Smooth muscle cell (in vitro differentiated cells): ENCODE results near the gene AGK. TPM values are rescaled to one million over a fixed set of nuclear protein-coding genes. Genes with fewer than 3 reads are reported as not detected.
A peak's percentile ranks its signal among the peaks of the same experiment; 100 is the strongest.

Source experiments
- DNase-seq: peaks from one replicate; lab custom pipeline; 2025; ENCODE audit not compliant: unreplicated experiment; lab: John Stamatoyannopoulos, UW
- H2AFZ ChIP-seq: fragments of 200-600 bp; sonication (generic); 2 replicates; pipeline ENCODE4 v1.6.0; 2016; ENCODE audit warnings: antibody characterized with exemption, low read depth, mild to moderate bottlenecking
- H3F3A ChIP-seq: fragments of 200-600 bp; sonication (generic); 2 replicates; pipeline ENCODE4 v1.6.0; 2017; ENCODE audit warnings: antibody characterized with exemption, low read depth
- H3K27ac ChIP-seq: fragments of 200-600 bp; sonication (generic); 2 replicates; pipeline ENCODE4 v1.5.1; 2016; ENCODE audit warnings: low read depth, mild to moderate bottlenecking
- H3K27me3 ChIP-seq: fragments of 200-600 bp; sonication (generic); 2 replicates; pipeline ENCODE4 v1.6.1; 2016; ENCODE audit warnings: low read depth, mild to moderate bottlenecking
- H3K36me3 ChIP-seq: fragments of 200-600 bp; sonication (generic); 2 replicates; pipeline ENCODE4 v1.5.1; 2016; ENCODE audit warnings: low read depth
- H3K4me1 ChIP-seq: fragments of 200-600 bp; sonication (generic); 2 replicates; pipeline ENCODE4 v1.5.1; 2016; ENCODE audit warnings: low read depth
- H3K4me2 ChIP-seq: fragments of 200-600 bp; sonication (generic); 2 replicates; pipeline ENCODE4 v1.6.0; 2016; ENCODE audit warnings: mild to moderate bottlenecking
- H3K4me3 ChIP-seq: fragments of 200-600 bp; sonication (generic); 2 replicates; pipeline ENCODE4 v1.5.1; 2016; ENCODE audit warnings: mild to moderate bottlenecking
- H3K79me2 ChIP-seq: fragments of 200-600 bp; sonication (generic); 2 replicates; pipeline ENCODE4 v1.6.0; 2016; ENCODE audit warnings: low read depth, mild to moderate bottlenecking
- H3K9ac ChIP-seq: fragments of 200-600 bp; sonication (generic); 2 replicates; pipeline ENCODE4 v1.6.0; 2016; ENCODE audit warnings: low read depth
- H3K9me3 ChIP-seq: fragments of 200-600 bp; sonication (generic); replicated peaks from 2 replicates; pipeline ENCODE4 v1.5.1; 2016; ENCODE audit warnings: low read depth
- H4K20me1 ChIP-seq: fragments of 200-600 bp; sonication (generic); 2 replicates; pipeline ENCODE4 v1.6.0; 2016; ENCODE audit warnings: low read depth
- WGBS: methylation state at CpG from one replicate; pipeline ENCODE4 v1.1.7; 2016; ENCODE audit warnings: low lambda C conversion rate; 5-methylcytosine and 5-hydroxymethylcytosine counted together
- polyA plus RNA-seq: library from polyadenylated mRNA; unstranded; fragments of >200 nt; fragmentation: Nextera tagmentation; extraction: Ambion mirVana; gene quantifications from 2 replicates; pipeline ENCODE4 v1.2.1, GENCODE V29; 2016
- total RNA-seq: library from RNA; depleted of rRNA; stranded (reverse); fragments of >200 nt; gene quantifications from 2 replicates; pipeline ENCODE4 v1.2.3, GENCODE V29; 2014
- TF ChIP-seq, protein P1 (sequence below): fragments of 200-600 bp; sonication (generic); IDR thresholded peaks from 2 replicates; pipeline ENCODE4 v1.5.1; 2017; ENCODE audit warnings: borderline replicate concordance, mild to moderate bottlenecking, antibody characterized with exemption; ENCODE audit not compliant: insufficient read depth, poor library complexity, severe bottlenecking

The AGK gene
- total and polyA plus RNA-seq, 2 experiments from 2014 or later, result 22.3 to 32.4 TPM

DNA sequence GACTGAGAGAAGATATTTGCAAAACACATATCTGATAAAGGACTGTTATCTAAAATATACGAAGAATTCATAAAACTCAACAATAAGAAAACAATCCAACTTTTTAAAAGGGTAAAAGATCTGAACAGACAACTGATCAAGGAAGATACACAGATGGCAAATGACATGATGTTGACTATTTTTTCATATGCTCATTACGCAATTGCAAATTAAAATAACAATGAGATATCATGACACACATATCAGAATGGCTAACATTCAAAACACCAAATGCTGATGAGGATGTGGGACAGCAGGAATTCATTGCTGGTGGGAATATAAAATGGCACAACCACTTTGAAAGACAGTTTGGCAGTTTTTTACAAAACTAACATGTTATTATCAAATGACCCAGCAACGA, 141.9 kb downstream of the AGK start:
- peaks cover 10% of the 10 kb centered on the region for H3K79me2 ChIP-seq
- TF ChIP-seq, protein P1, sequence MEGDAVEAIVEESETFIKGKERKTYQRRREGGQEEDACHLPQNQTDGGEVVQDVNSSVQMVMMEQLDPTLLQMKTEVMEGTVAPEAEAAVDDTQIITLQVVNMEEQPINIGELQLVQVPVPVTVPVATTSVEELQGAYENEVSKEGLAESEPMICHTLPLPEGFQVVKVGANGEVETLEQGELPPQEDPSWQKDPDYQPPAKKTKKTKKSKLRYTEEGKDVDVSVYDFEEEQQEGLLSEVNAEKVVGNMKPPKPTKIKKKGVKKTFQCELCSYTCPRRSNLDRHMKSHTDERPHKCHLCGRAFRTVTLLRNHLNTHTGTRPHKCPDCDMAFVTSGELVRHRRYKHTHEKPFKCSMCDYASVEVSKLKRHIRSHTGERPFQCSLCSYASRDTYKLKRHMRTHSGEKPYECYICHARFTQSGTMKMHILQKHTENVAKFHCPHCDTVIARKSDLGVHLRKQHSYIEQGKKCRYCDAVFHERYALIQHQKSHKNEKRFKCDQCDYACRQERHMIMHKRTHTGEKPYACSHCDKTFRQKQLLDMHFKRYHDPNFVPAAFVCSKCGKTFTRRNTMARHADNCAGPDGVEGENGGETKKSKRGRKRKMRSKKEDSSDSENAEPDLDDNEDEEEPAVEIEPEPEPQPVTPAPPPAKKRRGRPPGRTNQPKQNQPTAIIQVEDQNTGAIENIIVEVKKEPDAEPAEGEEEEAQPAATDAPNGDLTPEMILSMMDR, result no peak
- H3K36me3 ChIP-seq, result no peaks in the 10 kb centered on the region
- H3K27me3 ChIP-seq, result no peaks in the 10 kb centered on the region
- H3K4me3 ChIP-seq, result no peak overlapping the region
- WGBS, result 93% methylated on average over 3 of the region's 3 CpGs
- no peak overlapping the region for H3K4me2 ChIP-seq
- H3K9ac ChIP-seq, result no peak overlapping the region
- no peak overlapping the region for H3K27ac ChIP-seq
- peaks cover 69% of the 10 kb centered on the region for H4K20me1 ChIP-seq
- H3K4me1 ChIP-seq, result no peaks in the 10 kb centered on the region
- no peak overlapping the region for H2AFZ ChIP-seq
- no peaks in the 10 kb centered on the region for H3K9me3 ChIP-seq
- no peak for DNase-seq
- H3F3A ChIP-seq, result no peaks in the 10 kb centered on the region

DNA sequence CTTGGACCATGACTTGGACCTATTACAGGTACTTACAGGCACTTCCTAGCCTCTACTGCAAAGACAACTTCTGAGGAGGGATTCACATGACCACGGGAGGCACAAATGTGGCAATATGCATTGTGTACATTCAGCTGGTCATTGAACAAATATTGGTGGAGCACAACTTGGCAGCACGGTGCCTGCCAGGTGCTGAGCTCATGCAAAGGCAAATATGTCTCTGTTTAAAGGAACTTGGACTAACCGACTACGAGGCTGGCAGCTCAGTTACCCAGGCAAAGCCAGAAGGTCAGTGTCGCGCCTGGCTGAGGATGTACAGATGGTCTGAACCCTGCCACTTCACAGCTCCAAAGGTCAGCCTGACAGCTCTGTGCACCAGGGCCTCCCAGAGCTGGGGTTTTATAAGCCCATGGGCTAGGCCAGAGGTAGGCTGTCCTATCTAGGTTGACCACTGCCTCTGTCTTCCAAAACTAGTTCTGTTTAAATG, 144.6 kb downstream of the AGK start:
- H3F3A ChIP-seq, result no peaks in the 10 kb centered on the region
- H3K4me3 ChIP-seq, result no peak overlapping the region
- no peak for DNase-seq
- peaks cover 77% of the 10 kb centered on the region for H4K20me1 ChIP-seq
- H3K4me1 ChIP-seq, result no peaks in the 10 kb centered on the region
- no peak overlapping the region for H3K27ac ChIP-seq
- no peak overlapping the region for H2AFZ ChIP-seq
- TF ChIP-seq, protein P1, result no peak
- no peak overlapping the region for H3K4me2 ChIP-seq
- no peak overlapping the region for H3K9ac ChIP-seq
- no peaks in the 10 kb centered on the region for H3K27me3 ChIP-seq
- peaks cover 10% of the 10 kb centered on the region for H3K79me2 ChIP-seq
- WGBS, result 97% methylated on average over 6 of the region's 6 CpGs
- H3K9me3 ChIP-seq, result no peaks in the 10 kb centered on the region
- H3K36me3 ChIP-seq, result no peaks in the 10 kb centered on the region

DNA sequence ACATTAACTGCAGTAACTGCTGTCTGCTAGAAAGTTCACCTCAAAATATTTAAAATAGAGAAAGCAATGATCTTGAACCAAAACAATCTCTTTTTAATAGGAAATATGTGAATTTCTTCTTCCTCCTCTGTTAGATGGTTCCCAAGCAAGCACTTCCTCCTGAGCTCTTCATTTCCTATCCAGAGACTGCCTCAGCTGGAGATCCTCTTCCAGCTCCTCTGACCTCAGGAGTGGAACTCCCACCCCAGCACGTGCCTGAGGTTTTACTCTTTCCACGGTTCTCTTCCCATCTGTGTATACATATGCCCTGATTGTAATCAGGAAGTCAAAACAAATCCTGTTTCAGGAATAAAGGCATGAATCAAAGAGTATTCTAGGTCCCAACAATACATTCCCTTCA, 145.1 kb downstream of the AGK start:
- Histone ChIP-seq H3K4me3 (no peak overlapping the region), H3K9me3 (no peaks in the 10 kb centered on the region), H3K27me3 (no peaks in the 10 kb centered on the region), H3K9ac (no peak overlapping the region), H3K4me1 (no peaks in the 10 kb centered on the region), H3K4me2 (no peak overlapping the region), H3F3A (no peaks in the 10 kb centered on the region), H3K27ac (no peak overlapping the region), H4K20me1 (peaks cover 74% of the 10 kb centered on the region), H3K79me2 (peaks cover 10% of the 10 kb centered on the region), H3K36me3 (no peaks in the 10 kb centered on the region), H2AFZ (no peak overlapping the region)
- 74% methylated on average over 2 of the region's 2 CpGs for WGBS
- TF ChIP-seq, protein P1, result no peak
- DNase-seq, result no peak

DNA sequence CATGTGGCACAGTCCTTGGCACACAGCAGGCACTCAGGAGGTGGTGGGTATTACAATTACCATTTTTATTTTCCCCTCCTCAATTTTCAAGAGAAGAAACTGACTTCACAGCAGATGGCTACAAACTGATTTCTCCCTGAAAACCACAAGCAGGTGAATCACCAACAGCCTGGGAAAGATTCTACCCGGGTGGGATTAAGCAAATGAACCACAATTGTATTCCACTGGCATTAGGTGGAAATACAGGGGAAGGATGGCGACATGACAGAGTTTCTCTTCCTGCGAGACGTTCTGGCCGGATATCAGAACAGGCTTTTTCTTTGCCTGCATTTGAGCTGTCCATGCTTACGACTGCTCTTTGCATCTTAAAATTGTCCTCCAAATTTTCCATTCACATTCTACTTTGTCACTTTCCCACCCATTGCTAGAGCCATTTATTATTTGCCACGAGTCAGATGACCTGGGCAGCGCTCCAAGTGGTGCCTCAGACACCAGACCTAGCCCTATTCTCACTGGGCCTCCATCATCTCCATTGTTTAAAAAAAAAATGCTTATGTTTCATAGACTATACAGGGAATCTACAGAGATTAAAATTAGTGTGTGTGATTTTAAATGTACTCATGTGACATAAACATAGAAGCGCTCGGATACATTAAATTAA, 146.1 kb downstream of the AGK start:
- Histone ChIP-seq H3K4me3 (no peak overlapping the region), H2AFZ (no peak overlapping the region), H3K4me2 (peak overlapping the region; percentile 37), H3K27me3 (no peaks in the 10 kb centered on the region), H3F3A (peaks cover 2% of the 10 kb centered on the region), H3K9ac (no peak overlapping the region), H3K36me3 (no peaks in the 10 kb centered on the region), H3K9me3 (no peaks in the 10 kb centered on the region), H4K20me1 (peaks cover 64% of the 10 kb centered on the region), H3K27ac (peak overlapping the region; percentile 24), H3K79me2 (peaks cover 10% of the 10 kb centered on the region), H3K4me1 (peaks cover 1% of the 10 kb centered on the region)
- TF ChIP-seq, protein P1, result no peak
- 76% methylated on average over 10 of the region's 10 CpGs for WGBS
- DNase-seq, result no peak
